Measurements from ENCODE around the gene DAAM1. TPM values are rescaled to one million over a fixed set of nuclear protein-coding genes. Genes with fewer than 3 reads are reported as not detected.
A peak's percentile ranks its signal among the peaks of the same experiment; 100 is the strongest.

Gene DAAM1
- total and polyA plus RNA-seq, 12 donors: 22.8 to 102 (median 75.2) TPM

- peak; percentile 57 to 92 (median 79) for ATAC-seq
- no peaks in the 10 kb centered on the region for H3K27me3 ChIP-seq
- peaks cover 0 to 80% (median 2%) of the 10 kb centered on the region in 9 donors for H3K36me3 ChIP-seq
- no peak for TF ChIP-seq CTCF (IDR thresholded peaks at IDR 0.05)
- no peaks in the 10 kb centered on the region for H3K9me3 ChIP-seq
- H3K4me1 ChIP-seq: peaks cover 10 to 63% (median 42%) of the 10 kb centered on the region in 9 donors
- 51 to 68% methylated on average over 11 of the region's 11 CpGs for WGBS, 2 donors
- H3K4me3 ChIP-seq: no peak overlapping the region
- peak; percentile 38 for DNase-seq
- intact Hi-C loops (cut with DNase I): loop anchor here in 1 of 10 donors (2.0 kb wide), 1 partner anchor 16 kb away; no protein-coding TSS in a partner anchor
- peak overlapping the region in 9 of 10 donors; percentile 45 to 78 (median 71) for H3K27ac ChIP-seq
Observed at GRCh38 chr14:59342516-59343484, 154.3 kb downstream of the DAAM1 start.

- peaks cover 10 to 65% (median 43%) of the 10 kb centered on the region in 9 donors for H3K4me1 ChIP-seq
- no peaks in the 10 kb centered on the region for H3K27me3 ChIP-seq
- H3K27ac ChIP-seq: peak overlapping the region in 8 of 10 donors; percentile 63 to 78 (median 72)
- DNase-seq (peak; percentile 49 to 62), ATAC-seq (peak; percentile 21 to 80 (median 61))
- H3K36me3 ChIP-seq: peaks cover 0 to 83% (median 8%) of the 10 kb centered on the region in 9 donors
- 63 to 65% methylated on average over 3 of the region's 3 CpGs for WGBS, 2 donors
- intact Hi-C loops (cut with DNase I): loop anchor here in 1 of 10 donors (2.0 kb wide), 1 partner anchor 15 kb away; no protein-coding TSS in a partner anchor
- no peak overlapping the region for H3K4me3 ChIP-seq
- H3K9me3 ChIP-seq: no peaks in the 10 kb centered on the region
- no peak for TF ChIP-seq CTCF (IDR thresholded peaks at IDR 0.05)
Observed at GRCh38 chr14:59343585-59343984, 155.1 kb downstream of the DAAM1 start.

- WGBS, 2 donors: 89 to 92% methylated on average over 4 of the region's 4 CpGs
- peaks cover 11 to 69% (median 48%) of the 10 kb centered on the region in 9 donors for H3K4me1 ChIP-seq
- no peak for TF ChIP-seq CTCF (IDR thresholded peaks at IDR 0.05)
Observed at GRCh38 chr14:59344016-59344415, 155.5 kb downstream of the DAAM1 start.

GRCh38 chr14:59344691-59345455, 156.4 kb downstream of the DAAM1 start:
- no peaks in the 10 kb centered on the region for H3K27me3 ChIP-seq
- TF ChIP-seq CTCF (IDR thresholded peaks at IDR 0.05): no peak
- ATAC-seq: no peak
- peaks cover 13 to 78% (median 56%) of the 10 kb centered on the region in 9 donors for H3K4me1 ChIP-seq
- WGBS, 2 donors: 78 to 81% methylated on average over 10 of the region's 10 CpGs
- no peak overlapping the region for H3K4me3 ChIP-seq
- no peak for DNase-seq
- no peaks in the 10 kb centered on the region for H3K9me3 ChIP-seq
- intact Hi-C loops (cut with DNase I): no loop called here
- peak overlapping the region in 6 of 10 donors; percentile 57 to 78 (median 72) for H3K27ac ChIP-seq
- H3K36me3 ChIP-seq: peaks cover 0 to 82% (median 8%) of the 10 kb centered on the region in 9 donors

More at GRCh38 chr14:59344016-59344415, 155.5 kb downstream of the DAAM1 start:
- Histone ChIP-seq H3K27me3 (no peaks in the 10 kb centered on the region), H3K4me3 (no peak overlapping the region), H3K9me3 (no peaks in the 10 kb centered on the region), H3K27ac (peak overlapping the region in 9 of 10 donors; percentile 8 to 78 (median 71)), H3K36me3 (peaks cover 0 to 83% (median 8%) of the 10 kb centered on the region in 9 donors)
- intact Hi-C loops (cut with DNase I): no loop called here
- DNase-seq (no peak), ATAC-seq (no peak)
